Activated CD8-positive, alpha-beta memory T cell treated with anti-CD3 and anti-CD28 coated beads for 36 hours (primary cell): ENCODE measurements around the gene EPB41L3. TPM values are rescaled to one million over a fixed set of nuclear protein-coding genes. Genes with fewer than 3 reads are reported as not detected.

ENCODE experiments used
- CTCF ChIA-PET: fragments of 350-600 bp; sonication (Branson Sonifier 250); formaldehyde crosslinking; loops from one replicate; lab custom pipeline; 2021; ENCODE audit warnings: antibody characterized with exemption; lab: Charles Lee
- POLR2A ChIA-PET: fragments of 350-600 bp; sonication (Branson Sonifier 250); formaldehyde crosslinking; loops from one replicate; lab custom pipeline; 2021; ENCODE audit warnings: antibody characterized with exemption; lab: Charles Lee
- total RNA-seq, 2 experiments: library from RNA; stranded (reverse); gene quantifications; one replicate each; pipeline ENCODE4 v1.2.3, GENCODE V29; 2021

Gene EPB41L3
- total RNA-seq, 2 experiments from 2014 or later: not detected

DNA sequence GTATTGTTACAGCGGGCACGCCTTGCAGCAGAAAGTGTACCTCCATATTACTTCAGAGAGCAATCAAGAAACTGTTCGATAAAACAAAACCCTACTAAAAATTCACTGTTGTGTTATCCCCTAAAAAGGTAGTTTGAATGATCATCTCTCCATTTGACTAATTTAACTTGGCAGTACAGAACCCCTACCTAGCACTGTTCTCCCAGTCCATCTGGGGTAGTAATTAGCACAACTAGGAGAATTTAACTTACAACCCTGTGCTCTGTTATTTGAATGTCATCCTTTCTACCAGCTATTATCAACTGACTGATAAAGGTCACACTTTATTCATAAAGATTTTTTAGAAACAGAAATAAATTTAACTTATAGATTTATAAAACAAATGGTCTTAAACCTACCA lies 121.2 kb downstream of the EPB41L3 start:
- ChIA-PET POLR2A (no interaction called here), CTCF (no interaction called here)

DNA sequence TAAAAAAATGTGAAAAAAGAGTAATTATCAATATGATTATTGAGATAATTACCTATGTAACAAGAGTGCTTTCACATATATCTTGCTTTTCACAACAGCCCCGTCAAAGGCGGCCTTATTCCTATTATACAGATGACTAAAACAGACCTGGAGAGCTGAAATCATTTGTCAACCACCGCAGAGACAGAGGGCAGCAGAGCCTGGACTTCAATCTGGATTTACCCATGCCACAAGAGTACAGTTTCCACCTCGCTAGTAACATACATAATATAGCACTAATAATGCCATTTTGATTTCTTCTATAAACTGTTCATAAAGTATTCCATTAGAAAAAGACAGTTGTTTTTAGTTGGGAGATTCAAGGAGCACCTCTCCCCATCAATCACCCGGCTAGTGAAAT lies 121.8 kb downstream of the EPB41L3 start:
- POLR2A ChIA-PET: no interaction called here
- CTCF ChIA-PET: no interaction called here

GRCh38 chr18:5420906-5421305 lies 122.9 kb downstream of the EPB41L3 start:
- ChIA-PET POLR2A (no interaction called here), CTCF (no interaction called here)

- ChIA-PET CTCF (no interaction called here), POLR2A (no interaction called here)
Measured at GRCh38 chr18:5419601-5420000, 124.2 kb downstream of the EPB41L3 start.

DNA sequence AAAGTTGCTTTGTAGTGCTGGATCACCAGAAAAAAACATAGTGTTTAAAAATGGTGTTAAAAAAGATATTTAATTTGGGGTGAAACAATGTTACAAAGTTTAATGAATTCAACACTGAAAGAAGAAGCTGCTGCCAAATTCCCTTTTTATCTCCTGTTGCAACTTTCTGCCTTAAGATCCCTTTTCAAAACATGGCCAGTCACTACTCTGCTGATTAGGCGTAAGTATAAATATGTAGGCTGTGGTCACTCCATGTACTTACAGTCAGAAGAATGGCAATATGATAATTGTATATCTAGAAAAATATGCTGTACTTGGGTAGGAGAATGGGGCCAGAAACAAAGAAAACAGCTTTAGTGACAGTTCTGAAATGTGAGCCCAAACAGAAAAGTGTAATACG lies 124.8 kb downstream of the EPB41L3 start:
- CTCF ChIA-PET: no interaction called here
- POLR2A ChIA-PET: no interaction called here

GRCh38 chr18:5417342-5417741 lies 126.5 kb downstream of the EPB41L3 start:
- POLR2A ChIA-PET: no interaction called here
- CTCF ChIA-PET: no interaction called here

DNA sequence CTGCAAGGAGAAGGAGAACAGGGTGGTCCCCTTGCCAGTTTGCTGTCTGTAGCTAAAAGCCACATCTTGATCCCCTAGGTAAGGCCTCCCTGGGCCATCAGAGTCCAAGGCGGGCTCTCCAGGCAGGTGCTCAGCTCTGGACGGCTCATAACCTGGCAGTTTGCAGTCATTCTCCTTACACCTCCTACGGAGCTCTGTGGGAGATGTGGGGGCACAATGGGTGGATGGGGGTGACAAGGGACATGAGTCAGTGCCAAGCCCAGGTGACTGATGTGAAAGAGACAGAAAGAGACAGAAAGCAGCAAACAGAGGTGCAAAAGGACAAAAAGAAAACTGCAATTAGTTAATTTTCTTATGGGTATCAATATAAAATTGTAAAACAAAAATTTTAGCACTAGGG lies 127.7 kb downstream of the EPB41L3 start:
- ChIA-PET CTCF (no interaction called here), POLR2A (no interaction called here)

DNA sequence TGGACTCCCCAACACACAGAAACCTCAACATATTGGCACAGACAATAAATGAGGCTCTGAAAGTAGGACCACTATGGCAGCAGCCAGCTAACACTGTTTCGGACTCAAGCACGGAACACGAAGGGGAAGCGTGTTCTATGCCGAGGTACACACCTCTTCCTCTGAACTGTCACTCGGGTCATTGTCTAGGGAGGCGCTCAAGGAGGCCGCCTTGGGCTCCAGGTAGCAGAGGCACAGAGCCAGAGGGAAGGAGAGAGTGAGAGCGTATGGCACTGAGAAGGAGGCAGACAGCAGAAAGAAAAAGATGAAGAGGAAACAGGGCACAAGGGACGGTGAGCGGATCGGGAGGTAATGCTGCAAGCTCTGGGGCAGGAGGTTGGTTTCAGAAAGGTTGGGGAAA lies 128.1 kb downstream of the EPB41L3 start:
- CTCF ChIA-PET: no interaction called here
- POLR2A ChIA-PET: no interaction called here

DNA sequence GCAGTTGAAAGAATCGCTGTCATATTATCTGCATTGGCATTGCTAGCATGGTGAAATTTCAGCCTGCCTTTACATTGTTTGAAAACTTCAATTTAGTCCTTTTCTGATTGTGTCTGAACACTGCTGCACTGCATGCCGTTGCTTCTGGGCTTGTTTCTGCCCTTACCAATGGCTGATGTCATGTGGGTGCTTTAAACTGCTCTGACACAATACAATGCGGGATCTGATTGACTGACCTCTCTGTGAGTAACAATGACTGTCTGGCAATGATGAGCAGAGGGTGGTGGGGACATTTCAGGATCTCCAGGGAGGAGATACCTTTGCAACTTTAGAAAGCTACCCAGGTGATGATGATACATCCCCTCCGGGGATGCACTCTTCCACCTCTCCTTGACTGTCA lies 128.8 kb downstream of the EPB41L3 start:
- POLR2A ChIA-PET: no interaction called here
- CTCF ChIA-PET: no interaction called here

- CTCF ChIA-PET: no interaction called here
- POLR2A ChIA-PET: no interaction called here
Measured at GRCh38 chr18:5414546-5414945, 129.3 kb downstream of the EPB41L3 start.

DNA sequence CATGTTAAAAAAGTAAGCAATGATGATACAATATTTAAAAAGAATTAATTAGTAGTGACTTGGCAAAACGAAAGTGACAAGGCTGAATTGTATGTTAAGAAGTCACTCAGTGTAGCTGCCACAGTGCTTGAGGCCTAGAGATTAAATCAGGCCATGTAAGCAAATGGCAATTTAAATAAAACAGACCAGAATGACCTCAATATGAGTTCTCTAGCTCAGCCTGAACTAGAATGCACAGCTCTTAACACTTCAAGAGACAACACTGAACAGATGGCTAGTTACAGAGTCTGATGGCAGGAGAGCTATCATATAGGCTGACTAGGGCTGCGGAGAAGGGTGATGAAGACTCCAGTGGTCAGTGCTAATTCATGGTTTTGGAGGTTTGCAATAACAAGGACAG lies 130.3 kb downstream of the EPB41L3 start:
- CTCF ChIA-PET: no interaction called here
- POLR2A ChIA-PET: no interaction called here

DNA sequence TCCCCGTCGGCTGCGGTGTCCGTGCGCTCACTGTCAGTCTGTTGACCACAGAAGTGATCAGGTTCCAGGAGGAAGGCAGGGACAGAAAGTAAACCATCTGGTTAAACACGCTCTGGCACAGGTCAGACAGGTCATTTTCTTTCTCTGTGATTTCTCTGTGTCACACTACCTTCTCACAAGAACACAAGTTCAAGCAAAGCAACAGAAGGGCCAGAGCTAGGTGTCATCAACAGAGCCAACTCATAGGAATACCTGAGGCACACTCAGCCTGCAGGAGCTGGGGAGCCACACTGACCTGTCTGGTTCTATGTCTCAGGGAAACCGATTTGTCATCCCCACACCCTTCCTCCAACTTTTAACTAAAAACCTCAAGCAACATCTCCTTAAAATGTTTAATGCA lies 133.2 kb downstream of the EPB41L3 start:
- ChIA-PET CTCF (no interaction called here), POLR2A (no interaction called here)

GRCh38 chr18:5398269-5398668 lies 145.5 kb downstream of the EPB41L3 start:
- ChIA-PET POLR2A (no interaction called here), CTCF (no interaction called here)

GRCh38 chr18:5397102-5397501 lies 146.7 kb downstream of the EPB41L3 start:
- POLR2A ChIA-PET: no interaction called here
- CTCF ChIA-PET: no interaction called here

GRCh38 chr18:5395860-5396448 lies 147.8 kb downstream of the EPB41L3 start:
- POLR2A ChIA-PET: no interaction called here

GRCh38 chr18:5393779-5394178 lies 150.0 kb downstream of the EPB41L3 start:
- ChIA-PET CTCF (no interaction called here), POLR2A (no interaction called here)

More at GRCh38 chr18:5395860-5396448, 147.8 kb downstream of the EPB41L3 start:
- CTCF ChIA-PET: no interaction called here

GRCh38 chr18:5391409-5391808 lies 152.4 kb downstream of the EPB41L3 start:
- ChIA-PET CTCF (no interaction called here), POLR2A (no interaction called here)

DNA sequence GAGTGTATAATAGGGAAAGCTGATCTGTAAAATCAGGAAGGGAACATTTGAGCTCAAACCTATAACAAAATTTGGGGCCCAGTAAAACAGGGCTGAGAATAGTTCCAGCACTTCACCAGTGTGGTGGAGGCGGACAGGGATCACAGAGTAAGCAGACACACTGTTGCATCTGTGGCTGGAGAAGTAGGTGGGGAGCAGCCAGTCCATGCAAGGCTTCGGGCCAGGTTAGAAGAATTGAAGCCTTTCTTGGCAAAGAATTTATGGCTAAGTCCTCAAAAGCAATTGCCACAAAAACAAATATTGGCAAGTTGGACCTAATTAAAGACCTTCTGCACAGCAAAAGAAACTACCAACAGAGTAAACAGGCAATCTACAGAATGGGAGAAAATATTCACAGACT lies 154.4 kb downstream of the EPB41L3 start:
- ChIA-PET POLR2A (no interaction called here), CTCF (no interaction called here)

DNA sequence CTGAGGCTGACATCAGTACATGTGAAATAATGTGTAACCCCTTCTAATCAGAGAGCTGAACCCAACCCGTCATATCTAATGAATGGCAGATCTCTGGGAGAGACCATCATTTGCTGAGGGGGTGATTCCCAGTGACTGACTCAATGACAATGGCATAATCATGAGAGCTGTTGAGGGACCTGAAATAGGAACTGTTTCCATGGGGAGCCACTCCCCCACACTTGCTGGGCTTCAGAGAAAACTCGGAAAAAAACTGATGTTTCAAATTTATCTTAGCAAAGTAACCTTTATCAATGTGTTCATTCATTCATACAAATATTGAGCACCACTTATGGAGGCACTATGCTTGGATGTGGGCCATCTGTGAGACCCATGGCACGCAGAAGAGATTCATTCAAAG lies 154.9 kb downstream of the EPB41L3 start:
- CTCF ChIA-PET: no interaction called here

DNA sequence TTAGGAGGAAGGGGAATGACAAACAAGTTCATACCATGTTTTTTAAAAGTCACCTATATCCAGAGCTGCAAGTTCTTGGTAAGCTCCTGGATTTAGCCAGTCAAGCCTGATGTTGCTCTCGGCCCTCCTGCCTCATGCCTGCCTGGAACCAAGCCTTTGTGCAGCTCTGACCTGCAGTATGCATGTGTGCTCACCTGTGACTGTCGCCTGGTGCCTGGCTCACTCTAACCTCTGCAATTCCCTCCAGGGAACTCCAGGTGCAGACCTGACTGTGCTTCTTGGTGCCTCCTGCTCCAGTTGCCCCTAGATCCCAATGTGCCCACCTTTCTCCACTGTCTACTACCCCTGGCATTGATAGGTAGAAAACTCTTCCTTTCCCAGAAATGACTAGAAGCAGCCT lies 163.2 kb downstream of the EPB41L3 start:
- POLR2A ChIA-PET: no interaction called here

More for the DNA sequence above, 154.9 kb downstream of the EPB41L3 start:
- POLR2A ChIA-PET: no interaction called here

GRCh38 chr18:5376986-5377385 lies 166.8 kb downstream of the EPB41L3 start:
- ChIA-PET POLR2A (no interaction called here), CTCF (no interaction called here)

More for the DNA sequence above, 163.2 kb downstream of the EPB41L3 start:
- CTCF ChIA-PET: no interaction called here

- POLR2A ChIA-PET: no interaction called here
- CTCF ChIA-PET: no interaction called here
Measured at GRCh38 chr18:5370332-5370731, 173.5 kb downstream of the EPB41L3 start.
